DOHH2 (cell line): ENCODE measurements around the gene ERI3.

Experiments
- CTCF ChIP-seq: fragments of 200-600 bp; sonication (generic); IDR thresholded peaks from one replicate; pipeline ENCODE4 v1.5.1; 2014; ENCODE audit warnings: antibody characterized with exemption, mild to moderate bottlenecking, low read depth, low read length; ENCODE audit not compliant: poor library complexity, severe bottlenecking
- EZH2phosphoT487 ChIP-seq: fragments of 200-600 bp; sonication (generic); IDR thresholded peaks from 2 replicates; pipeline ENCODE4 v1.6.1; 2017; ENCODE audit warnings: borderline replicate concordance, mild to moderate bottlenecking, antibody characterized with exemption, low read length, moderate library complexity, mixed read lengths

GRCh38 chr1:44251989-44252671, 102.9 kb downstream of the ERI3 start:
- TF ChIP-seq CTCF (no peak), EZH2phosphoT487 (no peak)
